A549 (cell line): Measurements from ENCODE around the gene CELF2.

ENCODE experiments used
- BHLHE40 ChIP-seq: IDR thresholded peaks from 2 replicates; pipeline ENCODE4 v1.6.1; 2012; ENCODE audit warnings: low read depth, low read length, inconsistent platforms
- CTCF ChIP-seq: fragments of >200 bp; sonication (Bioruptor Twin); formaldehyde crosslinking; IDR thresholded peaks from 3 replicates; pipeline ENCODE4 v1.5.1; 2016
- EP300 ChIP-seq, 2 experiments: fragments of >200 bp; sonication (Bioruptor Twin); formaldehyde crosslinking; IDR thresholded peaks; 2 replicates in 1 of 2; 3 replicates in 1 of 2; pipeline ENCODE4 v1.6.1; 2016 to 2017
- ESRRA ChIP-seq: fragments of 150-350 bp; IDR thresholded peaks from 2 replicates; pipeline ENCODE4 v1.6.1; 2014; ENCODE audit warnings: mild to moderate bottlenecking, low read length, borderline replicate concordance
- HDAC2 ChIP-seq: fragments of 200-600 bp; sonication (generic); IDR thresholded peaks from 2 replicates; pipeline ENCODE4 v1.6.1; 2016
- HOXA7 ChIP-seq: fragments of 250-450 bp; sonication (Bioruptor Pico); IDR thresholded peaks from 2 replicates; pipeline ENCODE4 v1.5.0; 2020; ENCODE audit warnings: mild to moderate bottlenecking, moderate library complexity
- HOXB5 ChIP-seq: fragments of 250-450 bp; sonication (Bioruptor Pico); IDR thresholded peaks from 2 replicates; pipeline ENCODE4 v1.5.0; 2020; ENCODE audit warnings: mild to moderate bottlenecking, moderate library complexity
- MAZ ChIP-seq: fragments of 150-350 bp; IDR thresholded peaks from 2 replicates; pipeline ENCODE4 v1.6.1; 2014; ENCODE audit warnings: antibody characterized with exemption, low read depth, low read length, borderline replicate concordance
- MYC ChIP-seq: IDR thresholded peaks from 2 replicates; pipeline ENCODE4 v1.6.1; 2012; ENCODE audit warnings: mild to moderate bottlenecking, inconsistent platforms, low read length, improper control_type of control experiment, borderline replicate concordance
- POLR2A ChIP-seq: IDR thresholded peaks from 2 replicates; pipeline ENCODE4 v1.6.1; 2012; ENCODE audit warnings: mild to moderate bottlenecking, low read length
- RARB ChIP-seq: fragments of 250-450 bp; sonication (Bioruptor Pico); IDR thresholded peaks from 2 replicates; pipeline ENCODE4 v1.8.0; 2021; ENCODE audit warnings: mild to moderate bottlenecking, moderate library complexity
- SMC3 ChIP-seq: fragments of >200 bp; sonication (Bioruptor Twin); formaldehyde crosslinking; IDR thresholded peaks from 3 replicates; pipeline ENCODE4 v1.6.1; 2018; ENCODE audit warnings: inconsistent platforms
- TF ChIP-seq, protein P1 (sequence below): fragments of 450-650 bp; IDR thresholded peaks from 2 replicates; pipeline ENCODE4 v1.6.1; 2014; ENCODE audit warnings: antibody characterized with exemption
- TF ChIP-seq, protein P2 (sequence below): fragments of 150-350 bp; IDR thresholded peaks from 2 replicates; pipeline ENCODE4 v1.6.1; 2014; ENCODE audit warnings: low read depth, mild to moderate bottlenecking, low read length

DNA sequence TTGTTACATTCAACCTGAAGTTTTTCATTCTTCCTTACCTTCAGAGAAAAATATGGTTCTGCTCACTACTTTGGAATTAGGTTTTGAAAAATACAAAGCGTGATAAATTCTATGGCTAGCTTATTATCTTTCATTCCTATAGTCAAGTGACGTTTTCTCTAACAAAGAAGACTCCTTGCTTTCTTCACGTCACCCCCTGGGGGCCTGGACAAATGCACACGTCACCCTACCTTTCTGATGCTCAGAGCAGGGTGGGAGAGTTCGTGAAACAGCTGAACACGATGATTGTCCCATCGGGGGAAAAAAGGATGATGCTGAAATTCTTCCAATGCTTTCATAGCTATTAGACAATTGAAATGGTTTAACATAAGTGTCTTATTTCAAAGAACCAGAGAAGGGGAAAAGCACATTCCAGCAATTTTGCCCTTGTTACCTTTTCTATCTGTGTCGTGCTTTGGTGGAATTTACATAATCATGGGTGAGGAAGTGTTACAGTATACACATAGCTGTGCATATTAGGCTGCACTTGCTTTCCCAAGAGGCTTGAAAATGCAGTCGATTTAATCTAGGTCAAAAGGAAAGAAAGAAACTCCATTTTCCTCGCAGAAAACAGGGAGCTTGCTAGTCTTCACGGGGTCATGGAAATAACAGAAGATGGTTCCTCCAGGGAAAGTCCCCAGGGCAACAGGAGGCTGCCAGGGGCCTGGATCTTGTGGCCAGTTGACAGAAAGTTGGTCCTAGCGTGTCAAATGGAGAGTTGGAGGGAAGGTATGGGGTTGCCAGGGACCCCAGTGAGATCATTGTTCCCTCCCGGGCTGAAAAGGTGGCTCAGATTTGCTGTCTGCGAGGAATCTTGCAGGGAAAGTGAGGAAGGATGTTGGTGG, 189.2 kb downstream of the CELF2 start:
- no peak for TF ChIP-seq CTCF
- TF ChIP-seq EP300 (IDR thresholded peaks at IDR 0.05): no peak
- TF ChIP-seq POLR2A: no peak
- TF ChIP-seq HDAC2: no peak
- no peak for TF ChIP-seq HOXB5
- TF ChIP-seq ESRRA: no peak
- TF ChIP-seq MAZ: no peak
- no peak for TF ChIP-seq RARB
- TF ChIP-seq SMC3: no peak
- TF ChIP-seq, protein P1, sequence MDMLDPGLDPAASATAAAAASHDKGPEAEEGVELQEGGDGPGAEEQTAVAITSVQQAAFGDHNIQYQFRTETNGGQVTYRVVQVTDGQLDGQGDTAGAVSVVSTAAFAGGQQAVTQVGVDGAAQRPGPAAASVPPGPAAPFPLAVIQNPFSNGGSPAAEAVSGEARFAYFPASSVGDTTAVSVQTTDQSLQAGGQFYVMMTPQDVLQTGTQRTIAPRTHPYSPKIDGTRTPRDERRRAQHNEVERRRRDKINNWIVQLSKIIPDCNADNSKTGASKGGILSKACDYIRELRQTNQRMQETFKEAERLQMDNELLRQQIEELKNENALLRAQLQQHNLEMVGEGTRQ: no peak
- TF ChIP-seq, protein P2, sequence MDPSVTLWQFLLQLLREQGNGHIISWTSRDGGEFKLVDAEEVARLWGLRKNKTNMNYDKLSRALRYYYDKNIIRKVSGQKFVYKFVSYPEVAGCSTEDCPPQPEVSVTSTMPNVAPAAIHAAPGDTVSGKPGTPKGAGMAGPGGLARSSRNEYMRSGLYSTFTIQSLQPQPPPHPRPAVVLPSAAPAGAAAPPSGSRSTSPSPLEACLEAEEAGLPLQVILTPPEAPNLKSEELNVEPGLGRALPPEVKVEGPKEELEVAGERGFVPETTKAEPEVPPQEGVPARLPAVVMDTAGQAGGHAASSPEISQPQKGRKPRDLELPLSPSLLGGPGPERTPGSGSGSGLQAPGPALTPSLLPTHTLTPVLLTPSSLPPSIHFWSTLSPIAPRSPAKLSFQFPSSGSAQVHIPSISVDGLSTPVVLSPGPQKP: no peak
- TF ChIP-seq HOXA7 (CRISPR knock-in tag): no peak
- TF ChIP-seq MYC: no peak
- no peak for TF ChIP-seq BHLHE40
